HCT116 (cell line): ENCODE results near the gene ZNF230. TPM values are rescaled to one million over a fixed set of nuclear protein-coding genes. Genes with fewer than 3 reads are reported as not detected.

Experiments used
- ATAC-seq: fragments of 200-7000 bp; cut with Tn5 transposase; 2 replicates; pipeline ENCODE4 v1.9.1; 2020; ENCODE audit warnings: mild to moderate bottlenecking, moderate library complexity
- BruUV-seq: library from RNA; stranded (reverse); fragments of 400-500 nt; replicated peaks from 2 replicates; lab custom pipeline; 2021; lab: Mats Ljungman, UMichigan
- CTCF ChIA-PET: fragments of 300-600 bp; sonication (Branson Sonifier 250); formaldehyde crosslinking; loops from one replicate; lab custom pipeline; 2021; ENCODE audit warnings: antibody characterized with exemption; lab: Charles Lee
- POLR2A ChIA-PET: fragments of 300-600, 350-600 bp; sonication (Branson Sonifier 250); formaldehyde crosslinking; loops from one replicate; lab custom pipeline; 2021; ENCODE audit warnings: antibody characterized with exemption; lab: Charles Lee
- RAD21 ChIA-PET, 2 experiments: fragments of 300-600 bp; sonication (Branson Sonifier 250); formaldehyde crosslinking; loops; one replicate each; lab custom pipeline; 2023; ENCODE audit warnings: low total read pairs in 2 of 2; ENCODE audit not compliant: uncharacterized antibody in 2 of 2, unreplicated experiment in 2 of 2, low non-redundant PET in 1 of 2; lab: Charles Lee
- DNase-seq: peaks from one replicate; pipeline ENCODE4 v3.0.0-alpha.2; 2010; ENCODE audit warnings: low read depth, low spot score
- H2AFZ ChIP-seq: fragments of 200-600 bp; shearing (Covaris generic), sonication (generic); 2 replicates; pipeline ENCODE4 v1.6.1; 2017; ENCODE audit warnings: low read depth, mixed run types, mixed read lengths, antibody characterized with exemption, low read length; ENCODE audit not compliant: poor library complexity, severe bottlenecking
- H3K27ac ChIP-seq: 2 replicates; pipeline ENCODE4 v1.5.1; 2012; ENCODE audit warnings: low read depth, low read length
- H3K27me3 ChIP-seq: fragments of 200-600 bp; sonication (generic); 2 replicates; pipeline ENCODE4 v1.6.1; 2016; ENCODE audit warnings: mixed run types, low read length, mixed read lengths; ENCODE audit not compliant: insufficient read depth
- H3K36me3 ChIP-seq, 2 experiments: fragments of 200-500 bp in 1 of 2; fragments of 200-600 bp in 1 of 2; sonication (Bioruptor generic) in 1 of 2; sonication (generic) in 1 of 2; 2 replicates each; pipeline versions ENCODE4 v1.5.1 to v1.6.1; 2014 to 2016; ENCODE audit warnings: low read length in 2 of 2, inconsistent platforms in 1 of 2, mixed read lengths in 1 of 2, mixed run types in 1 of 2; ENCODE audit not compliant: insufficient read depth in 2 of 2, control insufficient read depth in 1 of 2
- H3K4me1 ChIP-seq, 2 experiments: fragments of 200-600 bp in 1 of 2; sonication (generic) in 1 of 2; 2 replicates each; pipeline versions ENCODE4 v1.5.1 to v1.6.1; 2012 to 2017; ENCODE audit warnings: low read length in 2 of 2, inconsistent platforms in 1 of 2, mild to moderate bottlenecking in 1 of 2, mixed read lengths in 1 of 2, mixed run types in 1 of 2, moderate library complexity in 1 of 2; ENCODE audit not compliant: insufficient read depth in 2 of 2, control insufficient read depth in 1 of 2
- H3K4me2 ChIP-seq: fragments of 200-600 bp; sonication (generic); 2 replicates; pipeline ENCODE4 v1.6.1; 2017; ENCODE audit warnings: mixed run types, low read length, mixed read lengths
- H3K4me3 ChIP-seq, 2 experiments: fragments of 200-600 bp in 1 of 2; sonication (generic) in 1 of 2; replicated peaks in 1 of 2; 2 replicates each; pipeline ENCODE4 v1.5.1; 2011 to 2016; ENCODE audit warnings: low read length in 2 of 2, control low read depth in 1 of 2, low read depth in 1 of 2, mild to moderate bottlenecking in 1 of 2, mixed read lengths in 1 of 2, mixed run types in 1 of 2
- H3K79me2 ChIP-seq: fragments of 200-600 bp; sonication (generic); 2 replicates; pipeline ENCODE4 v1.6.1; 2017; ENCODE audit warnings: mild to moderate bottlenecking, mixed run types, low read length, moderate library complexity, mixed read lengths; ENCODE audit not compliant: insufficient read depth
- H3K9ac ChIP-seq: fragments of 200-600 bp; sonication (generic); 2 replicates; pipeline ENCODE4 v1.6.1; 2016; ENCODE audit warnings: low read length, mixed read lengths
- H3K9me2 ChIP-seq: fragments of 200-600 bp; sonication (generic), shearing (Covaris generic); 2 replicates; pipeline ENCODE4 v1.6.1; 2017; ENCODE audit warnings: mixed run types, mild to moderate bottlenecking, moderate library complexity; ENCODE audit not compliant: insufficient read depth
- H3K9me3 ChIP-seq, 2 experiments: fragments of 200-500 bp in 1 of 2; fragments of 200-600 bp in 1 of 2; sonication (Bioruptor generic) in 1 of 2; sonication (generic) in 1 of 2; 2 replicates each; pipeline ENCODE4 v1.6.1; 2014 to 2017; ENCODE audit warnings: low read length in 2 of 2, mixed read lengths in 2 of 2, inconsistent platforms in 1 of 2, low read depth in 1 of 2, mild to moderate bottlenecking in 1 of 2, mixed run types in 1 of 2, moderate library complexity in 1 of 2; ENCODE audit not compliant: control insufficient read depth in 1 of 2, insufficient read depth in 1 of 2
- H4K20me1 ChIP-seq: fragments of 200-600 bp; sonication (generic), shearing (Covaris generic); 2 replicates; pipeline ENCODE4 v1.6.1; 2017; ENCODE audit warnings: mixed run types, mild to moderate bottlenecking, moderate library complexity; ENCODE audit not compliant: insufficient read depth
- CTCF ChIP-seq, 3 experiments: fragments of 200-600 bp in 1 of 3; sonication (generic) in 1 of 3; IDR thresholded peaks in 2 of 3; conservative IDR thresholded peaks in 1 of 3; 2 replicates each; pipeline ENCODE4 v1.5.1; 2012 to 2017; ENCODE audit warnings: low read depth in 2 of 3, low read length in 2 of 3, antibody characterized with exemption in 1 of 3, borderline replicate concordance in 1 of 3, control low read depth in 1 of 3, mild to moderate bottlenecking in 1 of 3, mixed read lengths in 1 of 3, mixed run types in 1 of 3, moderate library complexity in 1 of 3; ENCODE audit not compliant: insufficient read depth in 1 of 3
- ELF1 ChIP-seq: IDR thresholded peaks from 2 replicates; pipeline ENCODE4 v1.6.1; 2012; ENCODE audit warnings: low read depth, borderline replicate concordance
- EZH2phosphoT487 ChIP-seq: fragments of 200-600 bp; IDR thresholded peaks from 2 replicates; pipeline ENCODE4 v1.6.1; 2018; ENCODE audit warnings: antibody characterized with exemption, borderline replicate concordance
- JUND ChIP-seq: IDR thresholded peaks from 2 replicates; pipeline ENCODE4 v1.6.1; 2012
- MAX ChIP-seq: IDR thresholded peaks from 2 replicates; pipeline ENCODE4 v1.6.1; 2012
- POLR2AphosphoS5 ChIP-seq: IDR thresholded peaks from 2 replicates; pipeline ENCODE4 v1.6.1; 2011; ENCODE audit warnings: mild to moderate bottlenecking, low read depth, low read length, moderate library complexity
- REST ChIP-seq: IDR thresholded peaks from 2 replicates; pipeline ENCODE4 v1.6.1; 2012; ENCODE audit warnings: low read depth
- SIN3A ChIP-seq: IDR thresholded peaks from 2 replicates; pipeline ENCODE4 v1.6.1; 2012; ENCODE audit warnings: low read depth
- SRF ChIP-seq: IDR thresholded peaks from 2 replicates; pipeline ENCODE4 v1.6.1; 2012; ENCODE audit warnings: low read depth
- YY1 ChIP-seq: IDR thresholded peaks from 2 replicates; pipeline ENCODE4 v1.6.1; 2011; ENCODE audit warnings: low read length, low read depth, moderate library complexity, mild to moderate bottlenecking; ENCODE audit not compliant: insufficient replicate concordance; ENCODE audit errors: extremely low read depth
- ZFX ChIP-seq: fragments of 450-650 bp; IDR thresholded peaks from 2 replicates; pipeline ENCODE4 v1.6.1; 2017
- intact Hi-C: fragments of 100-400 bp; cut with micrococcal nuclease; formaldehyde crosslinking; loops from 2 replicates; pipeline ENCODE4 v1.10.0; 2022
- total RNA-seq: library from RNA; stranded (reverse); gene quantifications from one replicate; pipeline ENCODE4 v1.2.1, GENCODE V29; 2021; ENCODE audit not compliant: unreplicated experiment

ZNF230 gene
- total RNA-seq, 1 experiment from 2014 or later: 2.8 TPM

GRCh38 chr19:43966079-43966694 lies 36.6 kb upstream of the ZNF230 start:
- Histone ChIP-seq H4K20me1 (no peaks in the 10 kb centered on the region), H3K27ac (no peak overlapping the region)
- POLR2A ChIA-PET: no interaction called here
- TF ChIP-seq POLR2AphosphoS5: no peak
- no peak for TF ChIP-seq ELF1
- TF ChIP-seq SIN3A: no peak
- TF ChIP-seq, all 23 proteins: peak for 0
- H3K79me2 ChIP-seq: no peaks in the 10 kb centered on the region
- no peak overlapping the region for H2AFZ ChIP-seq
- intact Hi-C loops: no loop called here
- ChIA-PET CTCF (no interaction called here), RAD21 (no interaction called here)
- H3K4me3 ChIP-seq: no peak overlapping the region
- no peak for DNase-seq
- H3K9ac ChIP-seq: no peak overlapping the region
- H3K9me2 ChIP-seq: no peaks in the 10 kb centered on the region
- no peaks in the 10 kb centered on the region for H3K4me1 ChIP-seq
- peaks cover 47 to 53% of the 10 kb centered on the region in 2 experiments; a peak in 3 of 4 replicates for H3K9me3 ChIP-seq
- no peaks in the 10 kb centered on the region for H3K27me3 ChIP-seq
- no peak overlapping the region for H3K4me2 ChIP-seq
- no TSS peak for BruUV-seq
- H3K36me3 ChIP-seq: peaks cover 17% of the 10 kb centered on the region in 2 experiments
- ATAC-seq: no peak

GRCh38 chr19:43976732-43977131 lies 26.0 kb upstream of the ZNF230 start:
- H3K9me3 ChIP-seq: peaks cover 0 to 9% of the 10 kb centered on the region in 2 experiments; a peak in 2 of 4 replicates

More at GRCh38 chr19:43976732-43977131, 26.0 kb upstream of the ZNF230 start:
- intact Hi-C loops: no loop called here
- Histone ChIP-seq H3K4me2 (no peak overlapping the region), H3K4me3 (no peak overlapping the region), H3K27ac (no peak overlapping the region), H4K20me1 (no peaks in the 10 kb centered on the region; the same call in 1 of the 2 replicates), H3K9me2 (no peaks in the 10 kb centered on the region), H3K79me2 (no peaks in the 10 kb centered on the region), H2AFZ (no peak overlapping the region)
- ChIA-PET CTCF (no interaction called here), POLR2A (no interaction called here), RAD21 (no interaction called here)
- no peak for DNase-seq
- TF ChIP-seq JUND (no peak), SRF (no peak), REST (no peak), EZH2phosphoT487 (no peak), ZFX (no peak), YY1 (no peak), SIN3A (no peak), MAX (no peak), CTCF (IDR thresholded peaks at IDR 0.05 in 2 of 3, conservative IDR thresholded peaks at IDR 0.05 in 1 of 3; ENCODE audit: borderline replicate concordance in 1 of 3, insufficient read depth in 1 of 3, low read depth in 2 of 3, low read length in 2 of 3) (no peak)
- TF ChIP-seq, all 23 proteins: peak for 0
- no peak overlapping the region for H3K9ac ChIP-seq
- BruUV-seq: no TSS peak
- no peak for ATAC-seq
- H3K36me3 ChIP-seq: no peaks in the 10 kb centered on the region
- H3K27me3 ChIP-seq: no peaks in the 10 kb centered on the region
- H3K4me1 ChIP-seq: no peaks in the 10 kb centered on the region
